Peyer's patch (tissue), 4 donors: Measurements from ENCODE around the gene XBP1. TPM values are rescaled to one million over a fixed set of nuclear protein-coding genes. Genes with fewer than 3 reads are reported as not detected.
"Not testable (repeated sequence)": the region's sequence is repeated elsewhere in the genome, so short reads cannot be mapped to it uniquely, and the experiment has no call there.

ENCODE experiments used
- DNase-seq, 3 donors: peaks; one replicate each; pipeline ENCODE4 v3.0.0-alpha.2; 2017 to 2019
- H3K27ac ChIP-seq, 4 donors: fragments of 200-600 bp; sonication (generic); one replicate each; pipeline ENCODE4 v1.5.1; 2016 to 2019
- H3K27me3 ChIP-seq, 2 donors: fragments of 200-600 bp; sonication (generic); one replicate each; pipeline ENCODE4 v1.5.1; 2019
- H3K36me3 ChIP-seq, 3 donors: fragments of 200-600 bp; sonication (generic); one replicate each; pipeline ENCODE4 v1.5.1; 2016 to 2019
- H3K4me1 ChIP-seq, 4 donors: fragments of 200-600 bp; sonication (generic); one replicate each; pipeline ENCODE4 v1.5.1; 2016 to 2019
- H3K4me3 ChIP-seq, 4 donors: fragments of 200-600 bp; sonication (generic); 1 replicate in 3 of 4; 2 replicates in 1 of 4; pipeline ENCODE4 v1.5.1; 2016 to 2019; ENCODE audit warnings: mild to moderate bottlenecking in 1 of 4
- H3K9me3 ChIP-seq, 4 donors: fragments of 200-600 bp; sonication (generic); one replicate each; pipeline ENCODE4 v1.5.1; 2016 to 2019; ENCODE audit warnings: mild to moderate bottlenecking in 1 of 4
- POLR2A ChIP-seq, 2 donors: fragments of 450-650 bp; IDR thresholded peaks; one replicate each; pipeline ENCODE4 v1.5.1; 2017; ENCODE audit warnings: antibody characterized with exemption in 2 of 2, mild to moderate bottlenecking in 2 of 2, moderate library complexity in 2 of 2
- total RNA-seq, 4 donors: library from RNA; depleted of rRNA; stranded (reverse); fragments of >200 nt; gene quantifications; one replicate each; pipeline ENCODE4 v1.1.0, GENCODE V29; 2016
- TF ChIP-seq, protein P1 (sequence below), 6 experiments: fragments of 450-650 bp in 4 of 6; fragments of 200-600 bp in 2 of 6; sonication (generic) in 1 of 6; IDR thresholded peaks; one replicate each; pipeline ENCODE4 v1.5.1; 2017 to 2019; ENCODE audit warnings: antibody characterized with exemption in 6 of 6, mild to moderate bottlenecking in 3 of 6, moderate library complexity in 1 of 6

Gene XBP1
- total RNA-seq, 4 donors from 2014 or later, result 139 to 287 (median 213) TPM

DNA sequence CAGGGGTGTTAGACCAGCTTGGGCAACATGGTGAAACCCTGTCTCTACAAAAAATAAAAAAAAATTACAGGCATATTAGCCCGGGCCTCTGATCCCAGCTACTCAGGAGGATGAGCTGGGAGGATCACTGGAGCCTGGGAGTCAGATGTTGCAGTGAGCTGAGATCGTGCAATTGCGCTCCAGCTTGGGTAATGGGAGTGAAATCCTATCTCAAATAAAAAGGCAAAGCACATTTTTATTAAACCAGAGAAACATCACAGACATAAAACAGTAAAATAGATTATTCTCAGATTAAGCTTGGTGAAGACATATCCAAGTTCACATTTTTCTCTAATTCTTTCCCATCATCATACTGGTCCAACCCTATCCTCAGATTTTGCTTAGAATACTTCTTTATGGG is 30.1 kb upstream of the XBP1 start:
- H3K27ac ChIP-seq, result no peak overlapping the region

DNA sequence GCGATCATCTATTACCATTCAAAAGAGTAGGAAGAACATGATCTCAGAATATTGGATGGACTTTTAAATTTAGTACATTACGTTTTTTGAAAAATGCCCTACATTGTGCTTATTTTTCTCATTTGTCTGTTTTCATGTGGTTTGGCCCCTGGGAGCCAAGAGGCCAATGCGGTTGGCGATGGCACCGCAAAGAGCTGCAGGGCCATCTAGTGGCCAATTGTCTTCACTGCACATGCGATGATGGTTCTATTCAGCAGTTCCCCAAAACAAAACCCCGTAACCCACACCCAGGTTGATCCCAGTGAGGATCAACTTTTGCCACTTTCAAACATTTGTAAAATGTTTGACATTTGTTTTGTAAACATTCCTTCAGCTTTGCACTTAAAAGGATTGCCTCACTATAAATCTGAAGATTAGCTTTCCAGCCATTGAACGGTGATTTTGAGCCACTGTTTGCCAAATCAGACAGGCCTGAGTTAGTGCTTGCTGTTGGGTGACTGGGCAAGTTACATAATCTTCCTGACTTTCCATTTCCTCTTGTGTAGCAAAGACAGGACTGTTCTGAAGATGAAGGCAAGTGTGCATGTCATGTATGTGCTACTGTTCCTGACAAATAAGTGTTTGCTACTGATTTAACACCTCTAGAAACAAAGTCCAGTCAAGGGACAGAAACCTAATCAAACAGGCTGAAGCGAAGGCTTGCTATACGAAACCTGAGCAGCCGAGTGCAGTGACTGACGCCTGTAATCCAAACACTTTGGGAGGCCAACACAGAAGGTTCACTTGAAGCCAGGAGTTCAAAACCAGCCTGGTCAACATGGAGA is 29.2 kb upstream of the XBP1 start:
- TF ChIP-seq, protein P1, sequence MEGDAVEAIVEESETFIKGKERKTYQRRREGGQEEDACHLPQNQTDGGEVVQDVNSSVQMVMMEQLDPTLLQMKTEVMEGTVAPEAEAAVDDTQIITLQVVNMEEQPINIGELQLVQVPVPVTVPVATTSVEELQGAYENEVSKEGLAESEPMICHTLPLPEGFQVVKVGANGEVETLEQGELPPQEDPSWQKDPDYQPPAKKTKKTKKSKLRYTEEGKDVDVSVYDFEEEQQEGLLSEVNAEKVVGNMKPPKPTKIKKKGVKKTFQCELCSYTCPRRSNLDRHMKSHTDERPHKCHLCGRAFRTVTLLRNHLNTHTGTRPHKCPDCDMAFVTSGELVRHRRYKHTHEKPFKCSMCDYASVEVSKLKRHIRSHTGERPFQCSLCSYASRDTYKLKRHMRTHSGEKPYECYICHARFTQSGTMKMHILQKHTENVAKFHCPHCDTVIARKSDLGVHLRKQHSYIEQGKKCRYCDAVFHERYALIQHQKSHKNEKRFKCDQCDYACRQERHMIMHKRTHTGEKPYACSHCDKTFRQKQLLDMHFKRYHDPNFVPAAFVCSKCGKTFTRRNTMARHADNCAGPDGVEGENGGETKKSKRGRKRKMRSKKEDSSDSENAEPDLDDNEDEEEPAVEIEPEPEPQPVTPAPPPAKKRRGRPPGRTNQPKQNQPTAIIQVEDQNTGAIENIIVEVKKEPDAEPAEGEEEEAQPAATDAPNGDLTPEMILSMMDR (IDR thresholded peaks at IDR 0.05), result peak; percentile 94 to 98 (median 98)
- TF ChIP-seq POLR2A (IDR thresholded peaks at IDR 0.05), result no peak
- H3K36me3 ChIP-seq, result no peaks in the 10 kb centered on the region
- H3K9me3 ChIP-seq, result no peaks in the 10 kb centered on the region
- H3K4me3 ChIP-seq, result no peak overlapping the region
- H3K27ac ChIP-seq, result no peak overlapping the region
- H3K27me3 ChIP-seq, result no peaks in the 10 kb centered on the region
- peak; percentile 76 to 91 (median 76) for DNase-seq
- peaks cover 0 to 13% (median 0%) of the 10 kb centered on the region in 4 donors for H3K4me1 ChIP-seq

More for the DNA sequence above, 30.1 kb upstream of the XBP1 start:
- H3K9me3 ChIP-seq, result no peaks in the 10 kb centered on the region
- H3K27me3 ChIP-seq, result no peaks in the 10 kb centered on the region
- no peaks in the 10 kb centered on the region for H3K36me3 ChIP-seq
- TF ChIP-seq, protein P1 (IDR thresholded peaks at IDR 0.05), result no peak
- TF ChIP-seq POLR2A (IDR thresholded peaks at IDR 0.05), result no peak
- no peak for DNase-seq
- peaks cover 0 to 13% (median 0%) of the 10 kb centered on the region in 4 donors for H3K4me1 ChIP-seq
- no peak overlapping the region for H3K4me3 ChIP-seq

DNA sequence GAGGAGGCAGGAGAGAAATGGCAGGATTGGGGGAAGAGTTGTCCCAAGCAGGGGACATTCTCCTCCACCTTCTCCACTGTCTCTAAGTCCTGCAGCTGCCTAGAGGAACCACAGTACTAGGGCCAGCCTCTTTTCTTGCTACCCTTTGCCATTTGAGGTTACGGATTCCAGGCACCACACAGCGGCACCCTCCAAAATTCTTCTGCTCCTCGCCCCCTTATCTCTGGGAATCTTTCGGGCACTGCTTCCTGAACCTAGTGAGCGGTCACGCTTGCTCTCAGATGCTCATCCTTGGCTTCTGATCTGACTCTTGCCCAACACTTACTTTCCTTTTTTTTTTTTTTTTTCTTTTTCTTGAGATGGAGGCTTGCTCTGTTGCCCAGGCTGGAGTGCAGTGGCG is 26.6 kb upstream of the XBP1 start:
- Histone ChIP-seq H3K4me1 (peaks cover 0 to 13% (median 0%) of the 10 kb centered on the region in 4 donors), H3K9me3 (no peaks in the 10 kb centered on the region), H3K36me3 (no peaks in the 10 kb centered on the region), H3K27me3 (no peaks in the 10 kb centered on the region), H3K27ac (no peak overlapping the region), H3K4me3 (no peak overlapping the region)
- no peak for DNase-seq
- TF ChIP-seq, protein P1 (IDR thresholded peaks at IDR 0.05), result no peak
- TF ChIP-seq POLR2A (IDR thresholded peaks at IDR 0.05), result no peak

DNA sequence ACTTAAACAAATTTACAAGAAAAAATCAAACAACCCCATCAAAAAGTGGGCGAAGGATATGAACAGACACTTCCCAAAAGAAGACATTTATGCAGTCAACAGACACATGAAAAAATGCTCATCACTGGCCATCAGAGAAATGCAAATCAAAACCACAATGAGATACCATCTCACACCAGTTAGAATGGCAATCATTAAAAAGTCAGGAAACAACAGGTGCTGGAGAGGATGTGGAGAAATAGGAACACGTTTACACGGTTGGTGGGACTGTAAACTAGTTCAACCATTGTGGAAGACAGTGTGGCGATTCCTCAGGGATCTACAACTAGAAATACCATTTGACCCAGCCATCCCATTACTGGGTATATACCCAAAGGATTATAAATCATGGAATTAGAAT is 26.1 kb upstream of the XBP1 start:
- not testable (repeated sequence) for H3K9me3 ChIP-seq, H3K36me3 ChIP-seq, H3K27me3 ChIP-seq, DNase-seq, H3K27ac ChIP-seq, H3K4me3 ChIP-seq
- H3K4me1 ChIP-seq, result peaks cover 0 to 13% (median 0%) of the 10 kb centered on the region in 4 donors

DNA sequence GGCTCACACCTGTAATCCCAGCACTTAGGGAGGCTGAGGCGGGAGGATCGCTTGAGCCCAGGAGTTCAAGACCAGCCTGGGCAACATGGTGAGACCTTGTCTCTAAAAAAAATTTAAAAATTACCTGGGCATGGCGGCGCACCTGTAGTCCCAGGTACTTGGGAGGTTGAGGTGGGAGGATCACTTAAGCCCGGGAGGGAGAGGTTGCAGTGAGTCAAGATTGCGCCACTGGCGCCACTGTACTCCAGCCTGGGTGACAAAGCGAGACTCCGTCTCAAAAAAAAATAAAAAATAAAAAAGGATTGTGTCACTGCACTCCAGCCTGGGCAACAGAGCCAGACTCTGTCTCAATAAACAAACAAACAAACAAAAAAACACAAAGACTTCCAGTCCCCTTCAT is 24.1 kb upstream of the XBP1 start:
- H3K4me3 ChIP-seq, DNase-seq, H3K9me3 ChIP-seq, H3K27ac ChIP-seq, H3K36me3 ChIP-seq, H3K27me3 ChIP-seq: not testable (repeated sequence)
- H3K4me1 ChIP-seq, result peaks cover 0 to 14% (median 2%) of the 10 kb centered on the region in 4 donors

DNA sequence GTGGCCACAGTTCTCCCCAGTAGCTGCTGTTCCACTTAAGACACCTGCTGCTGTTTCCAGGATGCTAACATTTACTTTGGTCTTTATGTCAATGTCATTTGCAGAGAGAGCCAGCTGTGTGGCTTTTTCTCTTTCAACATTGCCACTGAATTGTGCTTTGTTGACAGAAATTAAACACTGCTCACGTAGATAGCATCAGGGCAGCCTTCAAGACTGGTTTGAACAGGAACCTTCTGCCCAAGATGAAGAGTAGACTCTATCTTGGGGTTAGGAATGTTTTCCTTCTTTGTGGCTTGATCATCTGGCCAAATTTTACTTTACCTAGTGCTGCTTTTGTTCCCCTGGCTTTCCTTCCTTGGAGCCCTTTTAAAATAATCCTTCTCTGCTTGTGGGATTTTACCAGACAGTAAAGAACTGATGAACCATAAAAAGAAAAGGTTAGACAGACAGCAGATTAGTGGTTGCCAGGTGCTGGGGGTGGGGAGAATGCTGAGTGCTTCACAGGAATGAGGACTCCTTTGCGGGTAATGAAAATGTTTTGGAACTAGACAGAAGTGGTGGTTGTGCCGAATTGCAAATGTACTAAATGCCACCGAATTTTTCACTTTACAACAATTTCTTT is 22.7 kb upstream of the XBP1 start:
- Histone ChIP-seq H3K36me3 (no peaks in the 10 kb centered on the region), H3K4me1 (peaks cover 0 to 23% (median 2%) of the 10 kb centered on the region in 4 donors), H3K9me3 (no peaks in the 10 kb centered on the region), H3K27ac (peak overlapping the region in 2 of 4 donors; percentile 28 to 48), H3K27me3 (no peaks in the 10 kb centered on the region), H3K4me3 (no peak overlapping the region)
- TF ChIP-seq, protein P1 (IDR thresholded peaks at IDR 0.05), result no peak
- no peak for TF ChIP-seq POLR2A (IDR thresholded peaks at IDR 0.05)
- DNase-seq, result no peak
